HG03045 (cell line): Measurements from ENCODE around the gene TPGS1.

Experiments used
- ATAC-seq: cut with Tn5 transposase; IDR thresholded peaks from one replicate; pipeline ENCODE4 v1.9.1; 2021; ENCODE audit warnings: mild to moderate bottlenecking, moderate library complexity; ENCODE audit not compliant: unreplicated experiment

Gene TPGS1

GRCh38 chr19:495081-495401 is 12.3 kb upstream of the TPGS1 start:
- no peak for ATAC-seq

GRCh38 chr19:495402-496111 is 11.7 kb upstream of the TPGS1 start:
- ATAC-seq = no peak

- no peak for ATAC-seq
These were observed 11.1 kb upstream of the TPGS1 start, which contains the start of gene MADCAM1 for GRCh38 chr19:496112-496665. Gene MADCAM1, plus strand, starts transcription at chr19:496486. Its CDS starts 14 bp downstream, at chr19:496500.

- no peak for ATAC-seq
These were observed 10.3 kb upstream of the TPGS1 start for GRCh38 chr19:496986-497385.

GRCh38 chr19:497491-497868 is 9.8 kb upstream of the TPGS1 start:
- ATAC-seq = no peak

GRCh38 chr19:497869-498510 is 9.3 kb upstream of the TPGS1 start:
- no peak for ATAC-seq

- ATAC-seq = no peak
These were observed 8.8 kb upstream of the TPGS1 start for GRCh38 chr19:498511-498891.

GRCh38 chr19:498977-499623 is 8.2 kb upstream of the TPGS1 start:
- ATAC-seq = no peak

- ATAC-seq = no peak
These were observed 5.7 kb upstream of the TPGS1 start for GRCh38 chr19:501646-502045.

- ATAC-seq = no peak
These were observed 2.7 kb upstream of the TPGS1 start for GRCh38 chr19:504616-505015.

- ATAC-seq = peak; percentile 60
These were observed 652 bp upstream of the TPGS1 start for GRCh38 chr19:506404-507285.

- no peak for ATAC-seq
These were observed 1.2 kb downstream of the TPGS1 start for GRCh38 chr19:508204-509150.

GRCh38 chr19:510606-511100 is 3.4 kb downstream of the TPGS1 start:
- no peak for ATAC-seq

GRCh38 chr19:511101-511851 is 4.0 kb downstream of the TPGS1 start:
- no peak for ATAC-seq

- no peak for ATAC-seq
These were observed 5.5 kb downstream of the TPGS1 start for GRCh38 chr19:512547-513365.

GRCh38 chr19:513368-514165 is 6.3 kb downstream of the TPGS1 start:
- ATAC-seq = no peak

- ATAC-seq = no peak
These were observed 6.9 kb downstream of the TPGS1 start for GRCh38 chr19:514166-514663.
